Neuronal stem cell (in vitro differentiated cells): ENCODE results near the gene AHCYL2.
"Not testable (repeated sequence)": the region's sequence is repeated elsewhere in the genome, so short reads cannot be mapped to it uniquely, and the experiment has no call there.

Experiments used
- DNase-seq: peaks from one replicate; pipeline ENCODE4 v3.0.0-alpha.2; 2013; ENCODE audit warnings: low spot score
- H2AFZ ChIP-seq: one replicate; pipeline ENCODE4 v1.6.1; 2013; ENCODE audit warnings: mild to moderate bottlenecking, low read length, inconsistent platforms
- H2AK5ac ChIP-seq: 2 replicates; pipeline ENCODE4 v1.6.1; 2013; ENCODE audit warnings: low read depth, mild to moderate bottlenecking, inconsistent platforms, low read length, moderate library complexity, mixed read lengths
- H2BK120ac ChIP-seq: 2 replicates; pipeline ENCODE4 v1.6.1; 2013; ENCODE audit warnings: low read depth, mild to moderate bottlenecking, inconsistent platforms, low read length, moderate library complexity, mixed read lengths
- H2BK12ac ChIP-seq: one replicate; pipeline ENCODE4 v1.6.1; 2013; ENCODE audit warnings: low read length, inconsistent platforms
- H2BK15ac ChIP-seq: 2 replicates; pipeline ENCODE4 v1.6.1; 2013; ENCODE audit warnings: mild to moderate bottlenecking, low read length, inconsistent platforms, mixed read lengths
- H2BK5ac ChIP-seq: one replicate; pipeline ENCODE4 v1.6.1; 2013; ENCODE audit warnings: inconsistent platforms, mild to moderate bottlenecking, low read length, moderate library complexity
- H3K14ac ChIP-seq: one replicate; pipeline ENCODE4 v1.6.1; 2013; ENCODE audit warnings: low read length, inconsistent platforms
- H3K18ac ChIP-seq: 2 replicates; pipeline ENCODE4 v1.6.1; 2013; ENCODE audit warnings: low read length, inconsistent platforms
- H3K23ac ChIP-seq: 2 replicates; pipeline ENCODE4 v1.6.1; 2013; ENCODE audit warnings: low read depth, mild to moderate bottlenecking, mixed read lengths, low read length, inconsistent platforms; ENCODE audit not compliant: poor library complexity
- H3K27ac ChIP-seq: replicated peaks from 3 replicates; pipeline ENCODE4 v1.5.1; 2013; ENCODE audit warnings: low read length, inconsistent platforms
- H3K27me3 ChIP-seq, 3 experiments: 2 replicates each; pipeline ENCODE4 v1.6.1; 2013; ENCODE audit warnings: low read length in 3 of 3, mild to moderate bottlenecking in 2 of 3, inconsistent platforms in 1 of 3, low read depth in 1 of 3, mixed read lengths in 1 of 3, moderate library complexity in 1 of 3; ENCODE audit not compliant: control insufficient read depth in 3 of 3, insufficient read depth in 3 of 3
- H3K36me3 ChIP-seq, 2 donors: replicated peaks in 1 of 2; 2 replicates each; pipeline ENCODE4 v1.6.1; 2013; ENCODE audit warnings: low read length in 2 of 2; ENCODE audit not compliant: control insufficient read depth in 2 of 2, insufficient read depth in 2 of 2
- H3K4ac ChIP-seq: 2 replicates; pipeline ENCODE4 v1.6.1; 2013; ENCODE audit warnings: inconsistent platforms, mild to moderate bottlenecking, low read length, moderate library complexity
- H3K4me1 ChIP-seq, 2 donors: 1 replicate in 1 of 2; 2 replicates in 1 of 2; pipeline ENCODE4 v1.6.1; 2013; ENCODE audit warnings: low read length in 2 of 2, low read depth in 1 of 2; ENCODE audit not compliant: control insufficient read depth in 2 of 2, insufficient read depth in 1 of 2
- H3K4me2 ChIP-seq: one replicate; pipeline ENCODE4 v1.6.1; 2013; ENCODE audit warnings: mild to moderate bottlenecking, low read length, inconsistent platforms; ENCODE audit not compliant: insufficient read depth, poor library complexity, severe bottlenecking
- H3K4me3 ChIP-seq, 2 donors: 2 replicates each; pipeline ENCODE4 v1.5.1; 2013; ENCODE audit warnings: low read length in 2 of 2, mild to moderate bottlenecking in 2 of 2, inconsistent platforms in 1 of 2, moderate library complexity in 1 of 2
- H3K79me1 ChIP-seq: one replicate; pipeline ENCODE4 v1.6.1; 2013; ENCODE audit warnings: low read depth, mild to moderate bottlenecking, inconsistent platforms, low read length, moderate library complexity
- H3K9ac ChIP-seq: one replicate; pipeline ENCODE4 v1.6.1; 2013; ENCODE audit warnings: mild to moderate bottlenecking, low read depth, low read length, inconsistent platforms; ENCODE audit not compliant: poor library complexity
- H3K9me3 ChIP-seq, 2 donors: replicated peaks in 1 of 2; 2 replicates each; pipeline versions ENCODE3 to v1.6.1; 2013; ENCODE audit warnings: low read length in 2 of 2, mild to moderate bottlenecking in 2 of 2, inconsistent platforms in 1 of 2, low read depth in 1 of 2, mixed read lengths in 1 of 2, moderate library complexity in 1 of 2; ENCODE audit not compliant: control insufficient read depth in 2 of 2, insufficient read depth in 1 of 2
- H4K8ac ChIP-seq: one replicate; pipeline ENCODE4 v1.6.1; 2013; ENCODE audit warnings: low read depth, mild to moderate bottlenecking, inconsistent platforms, low read length, moderate library complexity
- H4K91ac ChIP-seq: one replicate; pipeline ENCODE4 v1.6.1; 2013; ENCODE audit warnings: low read length, low read depth, mild to moderate bottlenecking, inconsistent platforms; ENCODE audit not compliant: poor library complexity
- WGBS, 2 donors: extraction: QIAGEN DNeasy Blood & Tissue Kit; methylation state at CpG; one replicate each; pipeline ENCODE4 v1.1.7; 2013; ENCODE audit warnings: missing lambda C conversion rate in 2 of 2, mixed read lengths in 1 of 2; ENCODE audit not compliant: insufficient read length in 2 of 2, insufficient replicate concordance in 1 of 2; ENCODE audit errors: extremely low coverage in 2 of 2; 5-methylcytosine and 5-hydroxymethylcytosine counted together

Gene AHCYL2

DNA sequence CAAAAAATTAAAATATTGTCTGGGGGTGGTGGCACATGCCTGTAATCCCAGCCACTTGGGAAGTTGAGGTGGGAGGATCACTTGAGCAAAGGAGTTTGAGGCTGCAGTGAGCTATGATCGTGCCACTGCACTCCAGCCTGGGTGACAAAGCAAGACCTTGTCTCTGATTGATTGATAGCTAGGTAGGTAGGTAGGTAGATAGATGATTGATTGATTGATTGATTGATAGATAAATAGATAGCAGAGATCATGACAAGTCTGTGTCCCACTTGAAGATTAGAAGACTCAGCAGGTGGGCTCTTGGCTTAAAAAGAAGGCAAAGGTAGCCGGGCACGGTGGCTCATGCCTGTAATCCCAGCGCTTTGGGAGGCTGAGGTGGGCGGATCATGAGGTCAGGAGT is 27.8 kb downstream of the AHCYL2 start:
- H4K91ac ChIP-seq, H3K4ac ChIP-seq, H3K4me1 ChIP-seq, H3K18ac ChIP-seq, H3K23ac ChIP-seq, DNase-seq, H2BK5ac ChIP-seq, H3K36me3 ChIP-seq, H2BK120ac ChIP-seq, H3K9ac ChIP-seq, H2AK5ac ChIP-seq, H3K27ac ChIP-seq, H4K8ac ChIP-seq, H2AFZ ChIP-seq, H3K4me3 ChIP-seq, H3K79me1 ChIP-seq, H3K14ac ChIP-seq, H3K27me3 ChIP-seq, H2BK12ac ChIP-seq, H2BK15ac ChIP-seq, H3K4me2 ChIP-seq: not testable (repeated sequence)
- no CpG with 5 or more reads among the region's 5 CpGs for WGBS, 2 donors
- H3K9me3 ChIP-seq: peaks cover 0 to 24% of the 10 kb centered on the region in 2 donors

DNA sequence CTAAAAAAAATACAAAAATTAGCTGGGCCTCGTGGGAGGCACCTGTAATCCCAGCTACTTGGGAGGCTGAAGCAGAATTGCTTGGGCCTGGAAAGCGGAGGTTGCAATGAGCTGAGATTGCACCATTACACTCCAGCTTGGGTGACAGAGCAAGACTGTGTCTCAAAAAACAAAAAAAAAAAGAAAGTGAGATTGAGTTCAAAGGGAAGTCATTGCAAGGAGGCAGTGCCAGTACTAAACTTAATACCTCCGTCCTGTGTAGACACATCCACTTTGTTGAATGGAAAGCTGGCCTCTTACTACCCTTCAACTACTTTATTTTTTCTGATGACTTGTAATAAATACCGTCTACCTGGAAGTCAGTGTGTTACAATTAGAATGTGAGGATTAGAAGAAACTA is 31.0 kb downstream of the AHCYL2 start:
- H3K23ac ChIP-seq: no peak overlapping the region
- no peak overlapping the region for H3K18ac ChIP-seq
- H2BK5ac ChIP-seq: no peak overlapping the region
- WGBS, 2 donors: no CpG with 5 or more reads among the region's 4 CpGs
- no peak overlapping the region for H4K91ac ChIP-seq
- peaks cover 0 to 3% of the 10 kb centered on the region in 2 donors for H3K36me3 ChIP-seq
- DNase-seq: no peak
- H3K27ac ChIP-seq: no peak overlapping the region
- H3K14ac ChIP-seq: no peak overlapping the region
- no peak overlapping the region for H3K4me2 ChIP-seq
- no peak overlapping the region for H2AFZ ChIP-seq
- H3K9me3 ChIP-seq: peaks cover 0 to 11% of the 10 kb centered on the region in 2 donors
- H2AK5ac ChIP-seq: no peak overlapping the region
- H2BK12ac ChIP-seq: no peak overlapping the region
- peaks cover 2% of the 10 kb centered on the region for H3K79me1 ChIP-seq
- H3K4ac ChIP-seq: no peak overlapping the region
- H3K4me1 ChIP-seq: peaks cover 9 to 20% of the 10 kb centered on the region in 2 donors
- H2BK15ac ChIP-seq: no peak overlapping the region
- H3K9ac ChIP-seq: no peak overlapping the region
- no peaks in the 10 kb centered on the region for H3K27me3 ChIP-seq
- no peak overlapping the region for H4K8ac ChIP-seq
- no peak overlapping the region for H3K4me3 ChIP-seq
- no peak overlapping the region for H2BK120ac ChIP-seq

DNA sequence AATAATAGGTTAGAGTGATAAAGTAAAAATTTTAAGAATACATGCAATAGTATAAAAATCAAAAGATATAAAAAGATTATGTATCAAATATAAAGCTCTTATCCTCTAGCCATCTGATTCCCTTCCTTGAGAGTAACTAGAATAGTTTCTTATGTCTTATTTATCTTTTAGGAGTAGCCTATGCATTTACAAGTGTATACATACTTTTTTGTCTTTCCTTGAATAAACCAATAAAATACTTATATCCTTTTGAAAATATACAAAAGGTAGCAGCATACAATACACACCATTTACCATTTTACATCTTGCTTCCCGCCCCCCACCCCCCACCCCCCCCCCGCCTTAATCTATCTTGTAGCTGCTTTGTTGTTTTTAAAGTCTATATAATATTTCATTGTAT is 31.4 kb downstream of the AHCYL2 start:
- Histone ChIP-seq H3K9ac (no peak overlapping the region), H3K4ac (no peak overlapping the region), H2AFZ (no peak overlapping the region), H2BK12ac (no peak overlapping the region), H2AK5ac (no peak overlapping the region), H3K4me2 (no peak overlapping the region), H4K91ac (no peak overlapping the region), H3K14ac (no peak overlapping the region), H3K79me1 (peaks cover 2% of the 10 kb centered on the region), H3K27me3 (no peaks in the 10 kb centered on the region), H3K4me3 (no peak overlapping the region), H3K27ac (no peak overlapping the region), H2BK120ac (no peak overlapping the region), H3K4me1 (peaks cover 9 to 20% of the 10 kb centered on the region in 2 donors), H3K23ac (no peak overlapping the region), H2BK15ac (no peak overlapping the region), H4K8ac (no peak overlapping the region), H3K9me3 (peaks cover 0 to 11% of the 10 kb centered on the region in 2 donors), H2BK5ac (no peak overlapping the region), H3K18ac (no peak overlapping the region), H3K36me3 (peaks cover 0 to 3% of the 10 kb centered on the region in 2 donors)
- WGBS, 2 donors: no CpG with 5 or more reads among the region's 2 CpGs
- no peak for DNase-seq

DNA sequence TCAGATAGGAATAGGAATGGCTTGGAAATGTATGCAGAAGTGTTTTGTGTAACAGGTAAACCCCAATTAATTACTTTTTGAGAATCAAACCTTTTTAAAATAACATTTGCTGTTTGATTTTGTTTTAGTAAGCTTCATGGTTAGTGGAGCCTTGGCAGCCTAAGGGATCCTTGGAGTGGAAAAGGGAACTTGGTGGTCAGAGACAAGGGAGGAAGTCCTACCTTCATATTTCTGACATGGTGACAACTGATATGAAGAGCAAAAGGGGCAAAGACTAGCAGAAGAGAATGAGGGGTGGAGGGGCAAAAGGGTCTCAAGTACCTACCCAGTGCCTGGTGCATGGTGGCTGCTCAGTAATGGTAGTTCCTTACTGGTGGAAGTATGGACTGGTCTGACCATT is 32.3 kb downstream of the AHCYL2 start:
- Histone ChIP-seq H3K18ac (no peak overlapping the region), H3K27me3 (no peaks in the 10 kb centered on the region), H3K14ac (no peak overlapping the region), H3K4me3 (no peak overlapping the region), H3K27ac (peak overlapping the region; percentile 19), H2BK120ac (no peak overlapping the region), H2AK5ac (no peak overlapping the region), H4K8ac (no peak overlapping the region), H3K9me3 (peaks cover 0 to 11% of the 10 kb centered on the region in 2 donors), H3K4me1 (peaks cover 9 to 21% of the 10 kb centered on the region in 2 donors), H3K23ac (no peak overlapping the region), H3K4me2 (no peak overlapping the region), H2AFZ (no peak overlapping the region), H2BK12ac (no peak overlapping the region), H3K9ac (no peak overlapping the region), H3K79me1 (no peaks in the 10 kb centered on the region), H3K4ac (peak overlapping the region; percentile 58), H4K91ac (no peak overlapping the region), H3K36me3 (peaks cover 0 to 3% of the 10 kb centered on the region in 2 donors), H2BK15ac (no peak overlapping the region), H2BK5ac (no peak overlapping the region)
- DNase-seq: no peak
